IMR-90 (cell line): ENCODE data around the gene AATF. TPM values are rescaled to one million over a fixed set of nuclear protein-coding genes. Genes with fewer than 3 reads are reported as not detected.

Experiments
- ATAC-seq: fragments of 200-7000 bp; cut with Tn5 transposase; 2 replicates; pipeline ENCODE4 v1.9.1; 2020; ENCODE audit warnings: low read depth, mild to moderate bottlenecking, moderate library complexity
- BruUV-seq: library from RNA; stranded (reverse); fragments of 400-500 nt; replicated peaks from 2 replicates; lab custom pipeline; 2021; lab: Mats Ljungman, UMichigan
- CTCF ChIA-PET: fragments of 300-600 bp; formaldehyde crosslinking; extraction: SDS; loops from one replicate; lab custom pipeline; 2021; ENCODE audit warnings: antibody characterized with exemption; lab: Yijun Ruan, JAX
- POLR2A ChIA-PET: fragments of 300-600 bp; sonication (Branson Sonifier 250); formaldehyde crosslinking; loops from one replicate; lab custom pipeline; 2022; ENCODE audit warnings: antibody characterized with exemption; ENCODE audit not compliant: unreplicated experiment; lab: Charles Lee
- DNase-seq: peaks from one replicate; pipeline ENCODE4 v3.0.0; 2013
- H2AFZ ChIP-seq: replicated peaks from 2 replicates; pipeline ENCODE3; 2013; ENCODE audit warnings: low read length, mild to moderate bottlenecking; ENCODE audit not compliant: poor library complexity
- H2AK5ac ChIP-seq: 2 replicates; pipeline ENCODE4 v1.6.1; 2013; ENCODE audit warnings: low read depth, low read length, inconsistent platforms
- H2AK9ac ChIP-seq: replicated peaks from 2 replicates; pipeline ENCODE3; 2013; ENCODE audit warnings: mild to moderate bottlenecking, low read depth, low read length, moderate library complexity; ENCODE audit not compliant: poor library complexity
- H2BK120ac ChIP-seq: 2 replicates; pipeline ENCODE4 v1.6.1; 2013; ENCODE audit warnings: low read depth, low read length, inconsistent platforms
- H2BK15ac ChIP-seq: 3 replicates; pipeline ENCODE4 v1.6.1; 2013; ENCODE audit warnings: low read depth, low read length, inconsistent platforms
- H2BK20ac ChIP-seq: 2 replicates; pipeline ENCODE4 v1.6.1; 2013; ENCODE audit warnings: low read depth, mild to moderate bottlenecking, inconsistent platforms, low read length, moderate library complexity
- H2BK5ac ChIP-seq: 2 replicates; pipeline ENCODE4 v1.6.1; 2013; ENCODE audit warnings: mild to moderate bottlenecking, low read depth, low read length, inconsistent platforms; ENCODE audit not compliant: poor library complexity, severe bottlenecking
- H3K14ac ChIP-seq: replicated peaks from 2 replicates; pipeline ENCODE4 v1.6.1; 2013; ENCODE audit warnings: low read depth, low read length, inconsistent platforms
- H3K18ac ChIP-seq: 2 replicates; pipeline ENCODE4 v1.6.1; 2013; ENCODE audit warnings: low read depth, low read length, control low read depth
- H3K23ac ChIP-seq: 2 replicates; pipeline ENCODE4 v1.6.1; 2013; ENCODE audit warnings: low read depth, low read length, inconsistent platforms
- H3K27ac ChIP-seq: 2 replicates; pipeline ENCODE4 v1.5.1; 2013; ENCODE audit warnings: mild to moderate bottlenecking, control low read depth, low read length; ENCODE audit not compliant: insufficient read depth
- H3K27me3 ChIP-seq: 2 replicates; pipeline ENCODE4 v1.6.1; 2013; ENCODE audit warnings: low read length; ENCODE audit not compliant: control insufficient read depth, insufficient read depth
- H3K36me3 ChIP-seq: 2 replicates; pipeline ENCODE4 v1.6.1; 2013; ENCODE audit warnings: low read length, mixed read lengths; ENCODE audit not compliant: control insufficient read depth, insufficient read depth
- H3K4ac ChIP-seq: 2 replicates; pipeline ENCODE4 v1.6.1; 2013; ENCODE audit warnings: low read depth, low read length, inconsistent platforms
- H3K4me1 ChIP-seq: 2 replicates; pipeline ENCODE4 v1.6.1; 2013; ENCODE audit warnings: low read length, mixed read lengths; ENCODE audit not compliant: control insufficient read depth, insufficient read depth
- H3K4me2 ChIP-seq: 2 replicates; pipeline ENCODE4 v1.6.1; 2013; ENCODE audit warnings: low read depth, mild to moderate bottlenecking, control low read depth, low read length, moderate library complexity
- H3K4me3 ChIP-seq: 2 replicates; pipeline ENCODE4 v1.5.1; 2013; ENCODE audit warnings: low read depth, mild to moderate bottlenecking, control low read depth, low read length, moderate library complexity; ENCODE audit not compliant: insufficient read depth
- H3K56ac ChIP-seq: 2 replicates; pipeline ENCODE4 v1.6.1; 2013; ENCODE audit warnings: low read length, inconsistent platforms; ENCODE audit not compliant: insufficient read depth; ENCODE audit errors: extremely low read depth
- H3K79me1 ChIP-seq, 2 experiments: 2 replicates each; pipeline ENCODE4 v1.6.1; 2013; ENCODE audit warnings: low read length in 2 of 2, inconsistent platforms in 1 of 2, low read depth in 1 of 2
- H3K9ac ChIP-seq: 2 replicates; pipeline ENCODE4 v1.6.1; 2013; ENCODE audit warnings: low read depth, low read length, control low read depth
- H3K9me1 ChIP-seq: 2 replicates; pipeline ENCODE4 v1.6.1; 2013; ENCODE audit warnings: low read length, inconsistent platforms; ENCODE audit not compliant: insufficient read depth
- H3K9me3 ChIP-seq: 2 replicates; pipeline ENCODE4 v1.6.1; 2013; ENCODE audit warnings: low read length; ENCODE audit not compliant: control insufficient read depth, insufficient read depth
- H4K20me1 ChIP-seq: 2 replicates; pipeline ENCODE4 v1.6.1; 2013; ENCODE audit warnings: low read length, inconsistent platforms; ENCODE audit not compliant: insufficient read depth
- H4K5ac ChIP-seq: 2 replicates; pipeline ENCODE4 v1.6.1; 2013; ENCODE audit warnings: mild to moderate bottlenecking, low read depth, low read length, control low read depth
- H4K8ac ChIP-seq, 2 experiments: 2 replicates each; pipeline ENCODE4 v1.6.1; 2013; ENCODE audit warnings: low read depth in 2 of 2, low read length in 2 of 2, control low read depth in 1 of 2, inconsistent platforms in 1 of 2
- H4K91ac ChIP-seq: 2 replicates; pipeline ENCODE4 v1.6.1; 2013; ENCODE audit warnings: low read depth, low read length, inconsistent platforms; ENCODE audit not compliant: insufficient read depth
- BHLHE40 ChIP-seq: fragments of 150-350 bp; IDR thresholded peaks from 2 replicates; pipeline ENCODE4 v1.6.1; 2016; ENCODE audit warnings: mild to moderate bottlenecking, low read depth, low read length
- CHD1 ChIP-seq: IDR thresholded peaks from 2 replicates; pipeline ENCODE4 v1.6.1; 2012; ENCODE audit warnings: low read depth, low read length, improper control_type of control experiment
- CTCF ChIP-seq: conservative IDR thresholded peaks from 2 replicates; pipeline ENCODE4 v1.5.1; 2012; ENCODE audit warnings: mild to moderate bottlenecking, low read depth, low read length, improper control_type of control experiment
- ELK1 ChIP-seq: fragments of 150-350 bp; IDR thresholded peaks from 2 replicates; pipeline ENCODE4 v1.6.1; 2016; ENCODE audit warnings: low read depth, mild to moderate bottlenecking, low read length, moderate library complexity, borderline replicate concordance
- MAFK ChIP-seq: IDR thresholded peaks from 2 replicates; pipeline ENCODE4 v1.6.1; 2012; ENCODE audit warnings: low read depth, low read length, improper control_type of control experiment
- MAZ ChIP-seq: IDR thresholded peaks from 2 replicates; pipeline ENCODE4 v1.6.1; 2012; ENCODE audit warnings: low read depth, mild to moderate bottlenecking, low read length, improper control_type of control experiment, moderate library complexity, borderline replicate concordance
- MXI1 ChIP-seq: IDR thresholded peaks from 2 replicates; pipeline ENCODE4 v1.6.1; 2012; ENCODE audit warnings: low read depth, mild to moderate bottlenecking, low read length, moderate library complexity, borderline replicate concordance
- NFE2L2 ChIP-seq: fragments of 150-350 bp; IDR thresholded peaks from 2 replicates; pipeline ENCODE4 v1.6.1; 2016; ENCODE audit warnings: low read depth, mild to moderate bottlenecking, low read length
- RAD21 ChIP-seq: IDR thresholded peaks from 2 replicates; pipeline ENCODE4 v1.6.1; 2012; ENCODE audit warnings: low read length, improper control_type of control experiment
- RFX5 ChIP-seq: IDR thresholded peaks from 2 replicates; pipeline ENCODE4 v1.8.0; 2012; ENCODE audit warnings: low read depth, mild to moderate bottlenecking, low read length, moderate library complexity
- SMC3 ChIP-seq: fragments of 150-350 bp; IDR thresholded peaks from 2 replicates; pipeline ENCODE4 v1.6.1; 2016; ENCODE audit warnings: low read depth, mild to moderate bottlenecking, antibody characterized with exemption, low read length, moderate library complexity
- USF2 ChIP-seq: fragments of 150-350 bp; IDR thresholded peaks from 2 replicates; pipeline ENCODE4 v1.6.1; 2017; ENCODE audit warnings: mild to moderate bottlenecking, antibody characterized with exemption, low read length, low read depth
- WGBS, 2 experiments: methylation state at CpG; one replicate each; pipeline versions ENCODE4 v1.1.5 to v1.1.7; 2013; ENCODE audit warnings: missing lambda C conversion rate in 2 of 2; ENCODE audit not compliant: insufficient read length in 1 of 2; ENCODE audit errors: extremely low coverage in 2 of 2; 5-methylcytosine and 5-hydroxymethylcytosine counted together
- dilution Hi-C: fragments of 300-500 bp; cut with HindIII; formaldehyde crosslinking; loops from one replicate; pipeline ENCODE4 v1.14.3; 2018; ENCODE audit warnings: low sequenced_read_pairs; ENCODE audit not compliant: unreplicated experiment
- in situ Hi-C: fragments of 300-500 bp; cut with MboI; formaldehyde crosslinking; loops from 3 replicates; pipeline ENCODE4 v1.14.3; 2019; ENCODE audit warnings: low sequenced_read_pairs, inconsistent platforms, mixed read lengths
- intact Hi-C: fragments of 100-400 bp; cut with micrococcal nuclease; formaldehyde crosslinking; loops from 2 replicates; pipeline ENCODE4 v1.10.0; 2022
- polyA plus RNA-seq, 3 experiments: library from polyadenylated mRNA; depleted of rRNA; stranded (reverse); fragments of >200 nt; gene quantifications; 2 replicates each; pipeline ENCODE4 v1.2.3, GENCODE V29; 2012; ENCODE audit warnings: low replicate concordance in 1 of 3
- total RNA-seq: library from RNA; depleted of rRNA; stranded (reverse); fragments of >200 nt; gene quantifications from 2 replicates; pipeline ENCODE4 v1.2.3, GENCODE V29; 2012

Gene AATF
- total and polyA plus RNA-seq, 2 of the 4 experiments (the other 2 are of a cell fraction), result 21.0 to 34.8 TPM

- no peak for TF ChIP-seq NFE2L2
Measured at GRCh38 chr17:37098910-37099664, 150.3 kb downstream of the AATF start (continued).

GRCh38 chr17:37100231-37100630, 151.5 kb downstream of the AATF start:
- no peak for TF ChIP-seq RAD21
- no peak for TF ChIP-seq USF2
- TF ChIP-seq BHLHE40, result no peak
- TF ChIP-seq CTCF, result no peak
- TF ChIP-seq SMC3, result no peak
- no peak for TF ChIP-seq CHD1
- no peak for TF ChIP-seq MXI1
- TF ChIP-seq ELK1, result no peak
- no peak for TF ChIP-seq RFX5
- no peak for TF ChIP-seq MAZ
- no peak for TF ChIP-seq MAFK
- TF ChIP-seq NFE2L2, result no peak
- Histone ChIP-seq H4K20me1 (no peaks in the 10 kb centered on the region), H4K8ac (no peak overlapping the region; a peak in 1 of 4 replicates), H2AK9ac (no peak overlapping the region), H2BK5ac (no peak overlapping the region), H3K79me1 (no peaks in the 10 kb centered on the region), H3K18ac (no peak overlapping the region), H2BK15ac (no peak overlapping the region), H3K56ac (no peak overlapping the region), H3K36me3 (peaks cover 32% of the 10 kb centered on the region), H2BK120ac (no peak overlapping the region), H2AK5ac (no peak overlapping the region), H3K27me3 (no peaks in the 10 kb centered on the region), H3K4me1 (peaks cover 2% of the 10 kb centered on the region; the same call in 1 of the 2 replicates), H4K5ac (no peak overlapping the region), H4K91ac (no peak overlapping the region), H3K9ac (no peak overlapping the region), H3K9me3 (no peaks in the 10 kb centered on the region), H3K23ac (no peak overlapping the region), H3K9me1 (peaks cover 4% of the 10 kb centered on the region; the same call in 1 of the 2 replicates), H3K4me3 (no peak overlapping the region), H2BK20ac (no peak overlapping the region), H2AFZ (no peak overlapping the region), H3K27ac (no peak overlapping the region), H3K4ac (no peak overlapping the region), H3K4me2 (no peak overlapping the region), H3K14ac (no peak overlapping the region)
- POLR2A ChIA-PET, result no interaction called here
- BruUV-seq, result no TSS peak
- WGBS, 2 experiments, result no CpG with 5 or more reads among the region's 4 CpGs
- CTCF ChIA-PET, result no interaction called here
- dilution Hi-C loops (no loop called here), intact Hi-C loops (no loop called here), in situ Hi-C loops (no loop called here)
- DNase-seq (no peak), ATAC-seq (no peak; the same call in 1 of the 2 replicates)
